NCI-H2081 treated with DMSO at 0.1 percent for 48 hours (cell line): ENCODE data around the gene PGLYRP2.
"Not testable (repeated sequence)": the region's sequence is repeated elsewhere in the genome, so short reads cannot be mapped to it uniquely, and the experiment has no call there.

ENCODE experiments used
- DNase-seq: peaks from one replicate; lab custom pipeline; 2025; lab: John Stamatoyannopoulos, UW

The PGLYRP2 gene

DNA sequence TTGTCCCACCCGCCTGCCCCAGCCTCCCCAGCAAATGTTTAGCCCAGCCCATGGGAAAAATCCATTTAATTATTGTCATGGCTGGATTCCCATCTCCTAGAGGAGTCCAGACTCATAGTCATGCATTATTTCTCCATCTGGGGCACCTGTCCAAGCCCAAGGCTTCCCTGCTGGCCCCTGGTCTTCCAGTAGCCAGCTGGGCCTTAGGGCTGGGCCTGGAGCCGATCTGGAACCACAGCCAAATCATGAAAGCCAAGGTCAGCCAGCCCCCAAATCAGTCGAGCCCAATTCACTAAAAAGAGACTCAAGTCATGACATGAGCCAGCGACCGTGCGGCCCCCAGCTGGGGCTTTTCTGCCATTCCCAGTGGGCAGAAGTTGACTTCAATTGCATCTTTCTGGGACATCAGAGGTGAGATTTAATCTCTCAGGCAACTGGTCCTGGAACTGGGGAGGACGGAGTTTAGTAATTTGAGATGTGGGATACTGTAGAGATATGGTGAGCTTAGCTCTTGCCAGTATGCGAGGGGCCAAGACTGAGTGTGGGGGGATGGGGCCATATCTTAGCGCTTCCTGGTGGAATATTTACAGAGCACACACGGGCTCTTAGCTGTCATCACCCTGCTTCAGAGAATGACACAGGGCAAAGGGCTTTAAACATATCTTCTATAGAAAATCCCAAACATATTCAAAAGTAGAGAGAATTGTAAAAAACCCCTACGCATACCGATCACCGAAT, 9.4 kb upstream of the PGLYRP2 start:
- no peak for DNase-seq

GRCh38 chr19:15487038-15487437, 7.7 kb upstream of the PGLYRP2 start:
- no peak for DNase-seq

DNA sequence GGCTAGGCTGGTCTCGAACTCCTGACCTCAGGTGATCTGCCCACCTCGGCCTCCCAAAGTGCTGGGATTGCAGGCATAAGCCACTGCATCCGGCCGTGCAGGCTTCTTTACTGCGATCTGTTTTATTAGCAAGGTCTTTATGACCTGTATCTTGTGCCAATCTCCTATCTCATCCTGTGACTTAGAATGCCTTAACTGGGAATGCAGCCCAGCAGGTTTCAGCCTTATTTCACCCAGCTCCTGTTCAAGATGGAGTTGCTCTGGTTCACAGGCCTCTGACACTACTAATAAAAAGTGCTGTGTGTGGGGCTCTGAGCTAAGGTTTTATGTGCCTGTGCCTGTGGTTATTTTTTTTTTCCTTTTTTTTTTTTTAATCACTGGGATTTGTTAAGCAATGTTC, 6.5 kb upstream of the PGLYRP2 start:
- DNase-seq, result not testable (repeated sequence)

- not testable (repeated sequence) for DNase-seq
These were observed 1.7 kb upstream of the PGLYRP2 start for GRCh38 chr19:15480996-15481395.

- no peak for DNase-seq
These were observed 3.0 kb downstream of the PGLYRP2 start for GRCh38 chr19:15476325-15476724.

DNA sequence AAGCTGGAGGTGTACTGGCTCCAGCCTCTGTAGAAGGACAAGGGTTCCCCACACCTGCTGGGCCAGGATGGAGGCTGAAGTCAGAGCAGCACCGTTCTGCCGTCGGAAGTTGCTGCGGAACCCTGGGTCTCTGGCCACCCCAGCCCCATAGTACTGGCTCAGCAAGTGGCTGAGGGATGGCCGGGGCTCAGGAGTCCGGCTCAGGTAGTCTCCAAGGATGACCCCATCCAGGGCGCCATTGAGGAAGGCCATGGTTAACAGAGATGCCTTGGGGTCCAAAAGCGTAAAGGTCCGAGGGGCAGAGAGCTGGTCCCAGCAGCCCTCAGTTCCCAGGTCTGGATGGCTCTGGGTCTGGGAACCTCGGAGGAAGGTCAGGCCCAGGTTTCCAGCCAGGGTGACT, 3.7 kb downstream of the PGLYRP2 start:
- DNase-seq, result no peak

GRCh38 chr19:15475169-15475568, 4.1 kb downstream of the PGLYRP2 start:
- DNase-seq, result no peak

DNA sequence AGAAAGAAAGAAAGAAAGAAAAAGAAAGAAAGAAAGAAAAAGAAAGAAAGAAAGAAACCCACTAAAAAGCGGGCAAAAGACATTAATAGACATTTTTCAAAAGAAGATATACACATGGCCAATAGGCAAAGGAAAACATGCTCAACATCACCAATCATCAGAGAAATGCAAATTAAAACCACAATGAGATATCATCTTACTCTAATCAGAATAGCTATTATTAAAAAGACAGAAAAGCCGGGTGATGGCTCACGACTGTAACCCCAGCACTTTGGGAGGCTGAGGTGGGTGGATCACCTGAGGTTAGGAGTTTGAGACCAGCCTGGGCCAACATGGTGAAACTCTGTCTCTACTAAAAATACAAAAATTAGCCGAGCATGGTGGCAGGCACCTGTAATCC, 5.5 kb downstream of the PGLYRP2 start:
- DNase-seq, result not testable (repeated sequence)

DNA sequence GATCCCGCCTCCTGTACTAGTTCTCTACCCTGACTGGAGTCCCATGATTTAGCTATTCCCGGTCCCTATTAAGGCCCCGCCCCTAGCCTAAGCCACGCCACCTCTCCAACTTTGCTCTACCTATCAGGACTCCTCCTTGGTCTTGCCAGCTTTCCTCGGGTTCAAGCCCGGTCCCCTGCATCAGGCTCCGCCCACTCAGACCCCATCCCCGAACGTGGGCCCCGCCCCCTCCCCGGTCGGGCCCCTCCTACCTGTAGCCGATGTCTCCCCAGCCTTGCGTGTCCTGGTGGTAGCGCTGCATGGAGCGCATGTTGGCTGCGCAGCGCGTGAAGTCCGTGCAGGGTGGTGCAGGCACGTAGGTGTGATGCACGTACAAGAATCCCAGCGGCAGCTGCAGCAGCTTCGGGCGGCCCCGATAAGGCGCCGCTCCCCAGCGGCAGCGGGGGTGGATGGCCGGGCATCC, 7.6 kb downstream of the PGLYRP2 start:
- no peak for DNase-seq

DNA sequence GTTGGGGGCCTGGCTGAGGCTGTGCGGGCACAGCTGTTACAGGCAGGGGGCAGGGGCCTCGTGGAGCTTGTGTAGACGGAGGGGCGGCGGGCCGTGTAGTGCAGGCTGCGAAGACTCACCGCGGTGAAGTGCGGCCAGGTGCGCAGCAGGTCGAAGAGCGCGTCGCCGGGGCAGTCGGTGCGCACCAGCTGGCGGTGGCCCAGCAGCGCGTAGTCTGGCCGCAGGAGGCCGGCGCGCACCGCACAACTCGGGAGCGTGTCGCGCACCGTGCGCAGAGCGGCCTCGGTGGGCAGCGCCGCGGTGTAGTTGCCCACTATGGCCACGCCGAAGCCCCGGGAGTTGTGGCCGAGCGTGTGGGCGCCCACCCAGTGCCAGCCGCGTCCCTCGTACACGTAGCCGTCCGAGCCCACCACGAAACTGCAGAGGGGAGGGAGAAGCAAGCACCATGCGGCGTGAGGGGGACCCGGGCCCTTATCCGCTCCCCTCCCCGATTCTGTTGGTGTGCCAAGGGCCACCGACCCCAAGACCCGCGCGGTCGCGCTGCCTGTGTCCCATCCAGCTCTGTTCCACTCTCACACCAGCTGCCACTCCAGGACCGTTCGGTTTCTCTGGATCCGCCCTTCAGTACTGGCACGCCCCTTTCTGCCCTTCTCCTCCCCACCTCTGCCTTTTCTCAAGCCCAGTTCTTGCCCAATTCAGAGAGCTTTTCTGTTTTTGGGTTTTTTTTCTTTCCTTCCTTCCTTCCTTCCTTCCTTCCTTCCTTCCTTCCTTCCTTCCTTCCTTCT, 9.6 kb downstream of the PGLYRP2 start:
- no peak for DNase-seq

DNA sequence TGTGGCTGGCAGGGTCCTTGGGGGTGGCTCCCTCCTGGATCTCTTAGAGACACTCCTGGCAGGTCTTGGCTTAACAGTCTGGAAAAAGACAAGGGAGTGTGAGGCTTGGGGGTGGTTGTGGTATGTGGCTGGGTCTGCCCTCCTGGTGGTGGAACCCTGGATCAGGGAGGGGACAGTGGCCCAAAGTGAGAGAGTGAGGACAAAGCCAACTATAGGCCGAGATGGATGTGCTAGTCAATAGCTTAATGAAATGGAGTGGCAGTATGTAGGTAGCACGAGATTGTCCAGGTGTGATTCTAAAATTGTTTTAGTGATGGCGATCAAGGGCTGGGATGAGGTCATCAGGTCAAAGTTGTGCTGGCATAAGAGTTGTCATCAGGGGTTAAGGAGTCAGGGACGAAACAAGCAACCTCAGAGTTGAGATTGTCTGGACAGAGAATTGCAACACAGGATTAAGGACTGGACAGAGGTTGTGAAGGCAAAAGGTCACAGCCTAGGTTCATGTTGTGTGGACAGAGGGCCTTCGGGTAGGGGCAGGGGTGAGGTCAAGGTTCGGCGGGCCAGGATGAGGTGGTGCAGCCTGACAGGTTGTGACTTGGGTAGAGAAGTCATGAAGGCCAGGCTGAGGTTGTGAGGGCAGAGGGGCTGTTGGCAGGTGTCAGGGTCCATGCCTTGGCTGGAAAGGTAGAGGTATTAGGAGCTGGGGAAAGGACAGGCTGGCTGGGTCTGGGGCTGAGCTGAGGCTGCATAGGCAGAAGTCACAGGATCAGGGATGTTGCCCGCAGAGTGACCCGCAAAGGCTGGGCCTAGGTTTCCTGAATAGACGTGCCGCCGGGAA, 10.4 kb downstream of the PGLYRP2 start:
- DNase-seq, result no peak

GRCh38 chr19:15467734-15468214, 11.5 kb downstream of the PGLYRP2 start:
- no peak for DNase-seq

GRCh38 chr19:15466851-15467733, 12.2 kb downstream of the PGLYRP2 start:
- DNase-seq, result no peak

GRCh38 chr19:15464394-15465385, 14.6 kb downstream of the PGLYRP2 start, which contains the start of gene RASAL3:
Gene RASAL3 (minus strand): TSS chr19:15464544. CDS start chr19:15464358, 186 bp downstream.
- no peak for DNase-seq

DNA sequence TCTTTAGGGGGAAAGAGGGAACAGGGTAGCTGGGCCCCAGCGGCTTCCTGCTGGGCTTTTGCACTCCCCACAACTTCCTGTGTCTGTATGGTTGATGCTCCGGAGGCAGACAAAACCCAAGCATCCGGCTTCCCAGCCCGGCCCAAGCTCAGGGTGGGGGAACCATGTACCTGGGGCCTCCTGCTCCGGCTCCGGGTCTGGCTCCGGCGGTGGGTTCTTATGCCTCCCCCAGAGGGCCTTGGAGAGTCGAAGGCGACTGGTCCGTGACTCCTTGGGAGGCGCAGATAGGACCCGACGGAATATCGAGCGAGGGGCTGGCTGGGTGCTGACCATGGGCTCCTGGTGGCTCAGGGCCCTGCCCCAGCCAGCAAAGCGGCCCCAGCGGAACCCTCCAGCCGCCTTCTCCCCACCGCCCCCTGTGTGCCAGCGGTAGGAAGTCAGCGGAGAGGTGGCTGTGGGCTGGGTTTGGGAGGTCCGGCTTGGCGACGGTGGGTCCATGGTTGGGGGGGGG, 15.4 kb downstream of the PGLYRP2 start:
- no peak for DNase-seq

- no peak for DNase-seq
These were observed 17.6 kb downstream of the PGLYRP2 start for GRCh38 chr19:15461694-15462093.

- no peak for DNase-seq
These were observed 21.4 kb downstream of the PGLYRP2 start for GRCh38 chr19:15457701-15458484.

DNA sequence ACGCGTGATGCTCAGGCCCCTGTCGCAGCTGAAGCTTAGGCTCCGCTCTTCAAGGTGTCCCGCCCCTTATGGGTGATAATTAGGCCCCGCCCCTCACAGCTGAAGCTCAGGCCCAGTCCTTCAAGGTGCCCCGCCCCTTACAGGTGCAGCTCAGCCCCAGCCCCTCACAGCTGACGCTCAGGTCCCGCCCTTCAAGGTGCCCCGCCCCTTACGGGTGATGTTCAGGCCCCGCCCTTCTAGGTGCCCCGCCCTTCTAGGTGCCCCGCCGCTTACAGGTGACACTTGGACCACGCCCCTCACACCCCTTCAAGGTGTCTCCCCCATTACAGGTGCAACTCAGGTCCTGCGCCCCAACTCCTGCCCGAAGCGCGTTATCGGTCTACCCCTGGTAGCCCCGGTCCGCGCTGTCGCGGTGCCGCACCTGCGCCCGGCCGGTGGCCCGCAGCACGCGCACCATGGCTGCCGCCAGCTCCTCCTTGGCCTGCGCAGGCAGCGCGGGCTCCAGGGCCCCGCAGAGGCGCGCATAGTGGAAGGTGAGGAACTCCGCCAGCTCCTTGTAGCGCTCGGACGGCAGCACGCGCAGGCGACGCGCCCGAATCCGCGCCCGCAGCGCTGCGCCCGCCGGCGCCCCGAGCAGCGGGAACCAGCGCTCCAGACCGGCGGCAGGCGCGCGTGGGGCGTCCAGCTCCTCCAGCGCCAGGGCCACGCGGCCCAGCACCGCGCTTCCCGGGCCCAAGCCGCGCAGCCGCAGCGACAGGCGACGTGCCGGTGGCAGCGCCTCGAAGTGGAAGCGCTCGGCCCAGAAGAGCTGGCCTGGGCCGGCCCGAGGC, 22.2 kb downstream of the PGLYRP2 start:
- no peak for DNase-seq
